Measurements from ENCODE around the gene ETNK2.
"Not testable (repeated sequence)": the region's sequence is repeated elsewhere in the genome, so short reads cannot be mapped to it uniquely, and the experiment has no call there.

Gene ETNK2

GRCh38 chr1:204098683-204099082, 53.2 kb downstream of the ETNK2 start:
- H3K4me1 ChIP-seq (ENCODE audit: insufficient read depth, low read length), result peaks cover 55% of the 10 kb centered on the region
- no peaks in the 10 kb centered on the region for H3K9me3 ChIP-seq (ENCODE audit: control insufficient read depth, insufficient read depth, low read length)
- no peaks in the 10 kb centered on the region for H3K36me3 ChIP-seq (ENCODE audit: insufficient read depth, low read length)
- no peak overlapping the region for H3K9ac ChIP-seq (ENCODE audit: low read depth, low read length)

- H3K36me3 ChIP-seq (ENCODE audit: insufficient read depth, low read length), result no peaks in the 10 kb centered on the region
- H3K9ac ChIP-seq (ENCODE audit: low read depth, low read length), result no peak overlapping the region
- no peaks in the 10 kb centered on the region for H3K9me3 ChIP-seq (ENCODE audit: control insufficient read depth, insufficient read depth, low read length)
- H3K4me1 ChIP-seq (ENCODE audit: insufficient read depth, low read length), result peaks cover 52% of the 10 kb centered on the region
Measured at GRCh38 chr1:204096931-204097330, 54.9 kb downstream of the ETNK2 start.

GRCh38 chr1:204094856-204095634, 56.8 kb downstream of the ETNK2 start:
- no peaks in the 10 kb centered on the region; the same call in 1 of the 2 replicates for H3K36me3 ChIP-seq (ENCODE audit: insufficient read depth, low read length)

GRCh38 chr1:204094313-204094729, 57.5 kb downstream of the ETNK2 start:
- H3K9me3 ChIP-seq (ENCODE audit: control insufficient read depth, insufficient read depth, low read length), result no peaks in the 10 kb centered on the region
- peaks cover 58% of the 10 kb centered on the region for H3K4me1 ChIP-seq (ENCODE audit: insufficient read depth, low read length)
- no peak overlapping the region for H3K9ac ChIP-seq (ENCODE audit: low read depth, low read length)
- H3K36me3 ChIP-seq (ENCODE audit: insufficient read depth, low read length), result no peaks in the 10 kb centered on the region; the same call in 1 of the 2 replicates

More at GRCh38 chr1:204094856-204095634, 56.8 kb downstream of the ETNK2 start:
- Histone ChIP-seq H3K9ac (ENCODE audit: low read depth, low read length) (no peak overlapping the region), H3K4me1 (ENCODE audit: insufficient read depth, low read length) (peaks cover 51% of the 10 kb centered on the region), H3K9me3 (ENCODE audit: control insufficient read depth, insufficient read depth, low read length) (no peaks in the 10 kb centered on the region)

- peaks cover 63% of the 10 kb centered on the region for H3K4me1 ChIP-seq (ENCODE audit: insufficient read depth, low read length)
- H3K9ac ChIP-seq (ENCODE audit: low read depth, low read length), result no peak overlapping the region
- H3K36me3 ChIP-seq (ENCODE audit: insufficient read depth, low read length), result no peaks in the 10 kb centered on the region; the same call in 1 of the 2 replicates
- H3K9me3 ChIP-seq (ENCODE audit: control insufficient read depth, insufficient read depth, low read length), result no peaks in the 10 kb centered on the region
Measured at GRCh38 chr1:204093781-204094180, 58.1 kb downstream of the ETNK2 start.

GRCh38 chr1:204093421-204093717, 58.5 kb downstream of the ETNK2 start:
- Histone ChIP-seq H3K9me3 (ENCODE audit: control insufficient read depth, insufficient read depth, low read length) (no peaks in the 10 kb centered on the region), H3K4me1 (ENCODE audit: insufficient read depth, low read length) (peaks cover 63% of the 10 kb centered on the region), H3K36me3 (ENCODE audit: insufficient read depth, low read length) (no peaks in the 10 kb centered on the region; the same call in 1 of the 2 replicates), H3K9ac (ENCODE audit: low read depth, low read length) (no peak overlapping the region)

- H3K9me3 ChIP-seq (ENCODE audit: control insufficient read depth, insufficient read depth, low read length), result no peaks in the 10 kb centered on the region
- H3K4me1 ChIP-seq (ENCODE audit: insufficient read depth, low read length), result peaks cover 67% of the 10 kb centered on the region
- H3K36me3 ChIP-seq (ENCODE audit: insufficient read depth, low read length), result no peaks in the 10 kb centered on the region; the same call in 1 of the 2 replicates
- H3K9ac ChIP-seq (ENCODE audit: low read depth, low read length), result no peak overlapping the region
Measured at GRCh38 chr1:204092632-204093420, 59.0 kb downstream of the ETNK2 start.

GRCh38 chr1:204091787-204092312, 60.0 kb downstream of the ETNK2 start:
- Histone ChIP-seq H3K36me3 (ENCODE audit: insufficient read depth, low read length) (no peaks in the 10 kb centered on the region; the same call in 1 of the 2 replicates), H3K9me3 (ENCODE audit: control insufficient read depth, insufficient read depth, low read length) (no peaks in the 10 kb centered on the region), H3K9ac (ENCODE audit: low read depth, low read length) (no peak overlapping the region), H3K4me1 (ENCODE audit: insufficient read depth, low read length) (peaks cover 67% of the 10 kb centered on the region)

GRCh38 chr1:204091066-204091465, 60.8 kb downstream of the ETNK2 start:
- peaks cover 67% of the 10 kb centered on the region for H3K4me1 ChIP-seq (ENCODE audit: insufficient read depth, low read length)
- H3K9ac ChIP-seq (ENCODE audit: low read depth, low read length), result no peak overlapping the region
- no peaks in the 10 kb centered on the region for H3K9me3 ChIP-seq (ENCODE audit: control insufficient read depth, insufficient read depth, low read length)
- H3K36me3 ChIP-seq (ENCODE audit: insufficient read depth, low read length), result no peaks in the 10 kb centered on the region; the same call in 1 of the 2 replicates

GRCh38 chr1:204090132-204090531, 61.7 kb downstream of the ETNK2 start:
- peaks cover 65% of the 10 kb centered on the region for H3K4me1 ChIP-seq (ENCODE audit: insufficient read depth, low read length)
- H3K9ac ChIP-seq (ENCODE audit: low read depth, low read length); H3K36me3 ChIP-seq (ENCODE audit: insufficient read depth, low read length); H3K9me3 ChIP-seq (ENCODE audit: control insufficient read depth, insufficient read depth, low read length): not testable (repeated sequence)

GRCh38 chr1:204089044-204089751, 62.6 kb downstream of the ETNK2 start:
- H3K4me1 ChIP-seq (ENCODE audit: insufficient read depth, low read length), result peaks cover 63% of the 10 kb centered on the region
- no peaks in the 10 kb centered on the region; the same call in 1 of the 2 replicates for H3K36me3 ChIP-seq (ENCODE audit: insufficient read depth, low read length)
- H3K9me3 ChIP-seq (ENCODE audit: control insufficient read depth, insufficient read depth, low read length), result no peaks in the 10 kb centered on the region
- H3K9ac ChIP-seq (ENCODE audit: low read depth, low read length), result no peak overlapping the region

- Histone ChIP-seq H3K4me1 (ENCODE audit: insufficient read depth, low read length) (peaks cover 63% of the 10 kb centered on the region), H3K9me3 (ENCODE audit: control insufficient read depth, insufficient read depth, low read length) (no peaks in the 10 kb centered on the region), H3K36me3 (ENCODE audit: insufficient read depth, low read length) (no peaks in the 10 kb centered on the region; the same call in 1 of the 2 replicates), H3K9ac (ENCODE audit: low read depth, low read length) (no peak overlapping the region)
Measured at GRCh38 chr1:204088596-204088995, 63.2 kb downstream of the ETNK2 start.

- H3K9ac ChIP-seq (ENCODE audit: low read depth, low read length), result no peak overlapping the region
- peaks cover 65% of the 10 kb centered on the region for H3K4me1 ChIP-seq (ENCODE audit: insufficient read depth, low read length)
- H3K36me3 ChIP-seq (ENCODE audit: insufficient read depth, low read length), result no peaks in the 10 kb centered on the region; the same call in 1 of the 2 replicates
- no peaks in the 10 kb centered on the region for H3K9me3 ChIP-seq (ENCODE audit: control insufficient read depth, insufficient read depth, low read length)
Measured at GRCh38 chr1:204087893-204088528, 63.8 kb downstream of the ETNK2 start.

Data from ES-I3 (cell line).